IMR-90 (cell line): ENCODE data around the gene GALC. TPM values are rescaled to one million over a fixed set of nuclear protein-coding genes. Genes with fewer than 3 reads are reported as not detected.

Source experiments
- ATAC-seq: fragments of 200-7000 bp; cut with Tn5 transposase; 2 replicates; pipeline ENCODE4 v1.9.1; 2020; ENCODE audit warnings: low read depth, mild to moderate bottlenecking, moderate library complexity
- BruUV-seq: library from RNA; stranded (reverse); fragments of 400-500 nt; replicated peaks from 2 replicates; lab custom pipeline; 2021; lab: Mats Ljungman, UMichigan
- CTCF ChIA-PET: fragments of 300-600 bp; formaldehyde crosslinking; extraction: SDS; loops from one replicate; lab custom pipeline; 2021; ENCODE audit warnings: antibody characterized with exemption; lab: Yijun Ruan, JAX
- POLR2A ChIA-PET: fragments of 300-600 bp; sonication (Branson Sonifier 250); formaldehyde crosslinking; loops from one replicate; lab custom pipeline; 2022; ENCODE audit warnings: antibody characterized with exemption; ENCODE audit not compliant: unreplicated experiment; lab: Charles Lee
- DNase-seq: peaks from one replicate; pipeline ENCODE4 v3.0.0; 2013
- H2AFZ ChIP-seq: replicated peaks from 2 replicates; pipeline ENCODE3; 2013; ENCODE audit warnings: low read length, mild to moderate bottlenecking; ENCODE audit not compliant: poor library complexity
- H2AK5ac ChIP-seq: 2 replicates; pipeline ENCODE4 v1.6.1; 2013; ENCODE audit warnings: low read depth, low read length, inconsistent platforms
- H2AK9ac ChIP-seq: replicated peaks from 2 replicates; pipeline ENCODE3; 2013; ENCODE audit warnings: mild to moderate bottlenecking, low read depth, low read length, moderate library complexity; ENCODE audit not compliant: poor library complexity
- H2BK120ac ChIP-seq: 2 replicates; pipeline ENCODE4 v1.6.1; 2013; ENCODE audit warnings: low read depth, low read length, inconsistent platforms
- H2BK15ac ChIP-seq: 3 replicates; pipeline ENCODE4 v1.6.1; 2013; ENCODE audit warnings: low read depth, low read length, inconsistent platforms
- H2BK20ac ChIP-seq: 2 replicates; pipeline ENCODE4 v1.6.1; 2013; ENCODE audit warnings: low read depth, mild to moderate bottlenecking, inconsistent platforms, low read length, moderate library complexity
- H2BK5ac ChIP-seq: 2 replicates; pipeline ENCODE4 v1.6.1; 2013; ENCODE audit warnings: mild to moderate bottlenecking, low read depth, low read length, inconsistent platforms; ENCODE audit not compliant: poor library complexity, severe bottlenecking
- H3K14ac ChIP-seq: replicated peaks from 2 replicates; pipeline ENCODE4 v1.6.1; 2013; ENCODE audit warnings: low read depth, low read length, inconsistent platforms
- H3K18ac ChIP-seq: 2 replicates; pipeline ENCODE4 v1.6.1; 2013; ENCODE audit warnings: low read depth, low read length, control low read depth
- H3K23ac ChIP-seq: 2 replicates; pipeline ENCODE4 v1.6.1; 2013; ENCODE audit warnings: low read depth, low read length, inconsistent platforms
- H3K27ac ChIP-seq: 2 replicates; pipeline ENCODE4 v1.5.1; 2013; ENCODE audit warnings: mild to moderate bottlenecking, control low read depth, low read length; ENCODE audit not compliant: insufficient read depth
- H3K27me3 ChIP-seq: 2 replicates; pipeline ENCODE4 v1.6.1; 2013; ENCODE audit warnings: low read length; ENCODE audit not compliant: control insufficient read depth, insufficient read depth
- H3K36me3 ChIP-seq: 2 replicates; pipeline ENCODE4 v1.6.1; 2013; ENCODE audit warnings: low read length, mixed read lengths; ENCODE audit not compliant: control insufficient read depth, insufficient read depth
- H3K4ac ChIP-seq: 2 replicates; pipeline ENCODE4 v1.6.1; 2013; ENCODE audit warnings: low read depth, low read length, inconsistent platforms
- H3K4me1 ChIP-seq: 2 replicates; pipeline ENCODE4 v1.6.1; 2013; ENCODE audit warnings: low read length, mixed read lengths; ENCODE audit not compliant: control insufficient read depth, insufficient read depth
- H3K4me2 ChIP-seq: 2 replicates; pipeline ENCODE4 v1.6.1; 2013; ENCODE audit warnings: low read depth, mild to moderate bottlenecking, control low read depth, low read length, moderate library complexity
- H3K4me3 ChIP-seq: 2 replicates; pipeline ENCODE4 v1.5.1; 2013; ENCODE audit warnings: low read depth, mild to moderate bottlenecking, control low read depth, low read length, moderate library complexity; ENCODE audit not compliant: insufficient read depth
- H3K56ac ChIP-seq: 2 replicates; pipeline ENCODE4 v1.6.1; 2013; ENCODE audit warnings: low read length, inconsistent platforms; ENCODE audit not compliant: insufficient read depth; ENCODE audit errors: extremely low read depth
- H3K79me1 ChIP-seq, 2 experiments: 2 replicates each; pipeline ENCODE4 v1.6.1; 2013; ENCODE audit warnings: low read length in 2 of 2, inconsistent platforms in 1 of 2, low read depth in 1 of 2
- H3K9ac ChIP-seq: 2 replicates; pipeline ENCODE4 v1.6.1; 2013; ENCODE audit warnings: low read depth, low read length, control low read depth
- H3K9me1 ChIP-seq: 2 replicates; pipeline ENCODE4 v1.6.1; 2013; ENCODE audit warnings: low read length, inconsistent platforms; ENCODE audit not compliant: insufficient read depth
- H3K9me3 ChIP-seq: 2 replicates; pipeline ENCODE4 v1.6.1; 2013; ENCODE audit warnings: low read length; ENCODE audit not compliant: control insufficient read depth, insufficient read depth
- H4K20me1 ChIP-seq: 2 replicates; pipeline ENCODE4 v1.6.1; 2013; ENCODE audit warnings: low read length, inconsistent platforms; ENCODE audit not compliant: insufficient read depth
- H4K5ac ChIP-seq: 2 replicates; pipeline ENCODE4 v1.6.1; 2013; ENCODE audit warnings: mild to moderate bottlenecking, low read depth, low read length, control low read depth
- H4K8ac ChIP-seq, 2 experiments: 2 replicates each; pipeline ENCODE4 v1.6.1; 2013; ENCODE audit warnings: low read depth in 2 of 2, low read length in 2 of 2, control low read depth in 1 of 2, inconsistent platforms in 1 of 2
- H4K91ac ChIP-seq: 2 replicates; pipeline ENCODE4 v1.6.1; 2013; ENCODE audit warnings: low read depth, low read length, inconsistent platforms; ENCODE audit not compliant: insufficient read depth
- BHLHE40 ChIP-seq: fragments of 150-350 bp; IDR thresholded peaks from 2 replicates; pipeline ENCODE4 v1.6.1; 2016; ENCODE audit warnings: mild to moderate bottlenecking, low read depth, low read length
- CEBPB ChIP-seq: IDR thresholded peaks from 2 replicates; pipeline ENCODE4 v1.6.1; 2012; ENCODE audit warnings: low read depth, low read length, improper control_type of control experiment
- MAFK ChIP-seq: IDR thresholded peaks from 2 replicates; pipeline ENCODE4 v1.6.1; 2012; ENCODE audit warnings: low read depth, low read length, improper control_type of control experiment
- MAZ ChIP-seq: IDR thresholded peaks from 2 replicates; pipeline ENCODE4 v1.6.1; 2012; ENCODE audit warnings: low read depth, mild to moderate bottlenecking, low read length, improper control_type of control experiment, moderate library complexity, borderline replicate concordance
- POLR2A ChIP-seq: IDR thresholded peaks from 2 replicates; pipeline ENCODE4 v1.6.1; 2012; ENCODE audit warnings: mild to moderate bottlenecking, low read depth, low read length
- RAD21 ChIP-seq: IDR thresholded peaks from 2 replicates; pipeline ENCODE4 v1.6.1; 2012; ENCODE audit warnings: low read length, improper control_type of control experiment
- RCOR1 ChIP-seq: IDR thresholded peaks from 2 replicates; pipeline ENCODE4 v1.6.1; 2012; ENCODE audit warnings: mild to moderate bottlenecking, low read length, improper control_type of control experiment; ENCODE audit not compliant: insufficient replicate concordance
- RFX5 ChIP-seq: IDR thresholded peaks from 2 replicates; pipeline ENCODE4 v1.8.0; 2012; ENCODE audit warnings: low read depth, mild to moderate bottlenecking, low read length, moderate library complexity
- SMC3 ChIP-seq: fragments of 150-350 bp; IDR thresholded peaks from 2 replicates; pipeline ENCODE4 v1.6.1; 2016; ENCODE audit warnings: low read depth, mild to moderate bottlenecking, antibody characterized with exemption, low read length, moderate library complexity
- WGBS, 2 experiments: methylation state at CpG; one replicate each; pipeline versions ENCODE4 v1.1.5 to v1.1.7; 2013; ENCODE audit warnings: missing lambda C conversion rate in 2 of 2; ENCODE audit not compliant: insufficient read length in 1 of 2; ENCODE audit errors: extremely low coverage in 2 of 2; 5-methylcytosine and 5-hydroxymethylcytosine counted together
- dilution Hi-C: fragments of 300-500 bp; cut with HindIII; formaldehyde crosslinking; loops from one replicate; pipeline ENCODE4 v1.14.3; 2018; ENCODE audit warnings: low sequenced_read_pairs; ENCODE audit not compliant: unreplicated experiment
- in situ Hi-C: fragments of 300-500 bp; cut with MboI; formaldehyde crosslinking; loops from 3 replicates; pipeline ENCODE4 v1.14.3; 2019; ENCODE audit warnings: low sequenced_read_pairs, inconsistent platforms, mixed read lengths
- intact Hi-C: fragments of 100-400 bp; cut with micrococcal nuclease; formaldehyde crosslinking; loops from 2 replicates; pipeline ENCODE4 v1.10.0; 2022
- polyA plus RNA-seq, 3 experiments: library from polyadenylated mRNA; depleted of rRNA; stranded (reverse); fragments of >200 nt; gene quantifications; 2 replicates each; pipeline ENCODE4 v1.2.3, GENCODE V29; 2012; ENCODE audit warnings: low replicate concordance in 1 of 3
- total RNA-seq: library from RNA; depleted of rRNA; stranded (reverse); fragments of >200 nt; gene quantifications from 2 replicates; pipeline ENCODE4 v1.2.3, GENCODE V29; 2012
- TF ChIP-seq, protein P1 (sequence below): fragments of 150-350 bp; IDR thresholded peaks from 2 replicates; pipeline ENCODE4 v1.6.1; 2016; ENCODE audit warnings: low read depth, mild to moderate bottlenecking, low read length, moderate library complexity, borderline replicate concordance
- TF ChIP-seq, protein P2 (sequence below): conservative IDR thresholded peaks from 2 replicates; pipeline ENCODE4 v1.5.1; 2012; ENCODE audit warnings: mild to moderate bottlenecking, low read depth, low read length, improper control_type of control experiment

GALC gene
- total and polyA plus RNA-seq, 2 of the 4 experiments (the other 2 are of a cell fraction): 6.3 to 7.9 TPM

- TF ChIP-seq BHLHE40: no peak
- TF ChIP-seq POLR2A: no peak
- no peak for TF ChIP-seq RCOR1
- TF ChIP-seq RFX5: no peak
- TF ChIP-seq CEBPB: no peak
- no peak for TF ChIP-seq MAFK
- TF ChIP-seq, protein P1, sequence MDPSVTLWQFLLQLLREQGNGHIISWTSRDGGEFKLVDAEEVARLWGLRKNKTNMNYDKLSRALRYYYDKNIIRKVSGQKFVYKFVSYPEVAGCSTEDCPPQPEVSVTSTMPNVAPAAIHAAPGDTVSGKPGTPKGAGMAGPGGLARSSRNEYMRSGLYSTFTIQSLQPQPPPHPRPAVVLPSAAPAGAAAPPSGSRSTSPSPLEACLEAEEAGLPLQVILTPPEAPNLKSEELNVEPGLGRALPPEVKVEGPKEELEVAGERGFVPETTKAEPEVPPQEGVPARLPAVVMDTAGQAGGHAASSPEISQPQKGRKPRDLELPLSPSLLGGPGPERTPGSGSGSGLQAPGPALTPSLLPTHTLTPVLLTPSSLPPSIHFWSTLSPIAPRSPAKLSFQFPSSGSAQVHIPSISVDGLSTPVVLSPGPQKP: no peak
- TF ChIP-seq RAD21: peak; percentile 64
- no peak for TF ChIP-seq MAZ
- peak; percentile 44 for TF ChIP-seq SMC3
- TF ChIP-seq, protein P2, sequence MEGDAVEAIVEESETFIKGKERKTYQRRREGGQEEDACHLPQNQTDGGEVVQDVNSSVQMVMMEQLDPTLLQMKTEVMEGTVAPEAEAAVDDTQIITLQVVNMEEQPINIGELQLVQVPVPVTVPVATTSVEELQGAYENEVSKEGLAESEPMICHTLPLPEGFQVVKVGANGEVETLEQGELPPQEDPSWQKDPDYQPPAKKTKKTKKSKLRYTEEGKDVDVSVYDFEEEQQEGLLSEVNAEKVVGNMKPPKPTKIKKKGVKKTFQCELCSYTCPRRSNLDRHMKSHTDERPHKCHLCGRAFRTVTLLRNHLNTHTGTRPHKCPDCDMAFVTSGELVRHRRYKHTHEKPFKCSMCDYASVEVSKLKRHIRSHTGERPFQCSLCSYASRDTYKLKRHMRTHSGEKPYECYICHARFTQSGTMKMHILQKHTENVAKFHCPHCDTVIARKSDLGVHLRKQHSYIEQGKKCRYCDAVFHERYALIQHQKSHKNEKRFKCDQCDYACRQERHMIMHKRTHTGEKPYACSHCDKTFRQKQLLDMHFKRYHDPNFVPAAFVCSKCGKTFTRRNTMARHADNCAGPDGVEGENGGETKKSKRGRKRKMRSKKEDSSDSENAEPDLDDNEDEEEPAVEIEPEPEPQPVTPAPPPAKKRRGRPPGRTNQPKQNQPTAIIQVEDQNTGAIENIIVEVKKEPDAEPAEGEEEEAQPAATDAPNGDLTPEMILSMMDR: peak; percentile 69
- no peaks in the 10 kb centered on the region for H3K9me3 ChIP-seq
- DNase-seq (peak; percentile 68), ATAC-seq (peak; percentile 88)
- no peaks in the 10 kb centered on the region for H3K79me1 ChIP-seq
- peaks cover 5% of the 10 kb centered on the region; the same call in 1 of the 2 replicates for H3K36me3 ChIP-seq
- no peak overlapping the region for H3K4me3 ChIP-seq
- no peak overlapping the region for H3K4ac ChIP-seq
- H2BK5ac ChIP-seq: no peak overlapping the region
- H2AK9ac ChIP-seq: no peak overlapping the region
- no peak overlapping the region for H3K23ac ChIP-seq
- H2AK5ac ChIP-seq: no peak overlapping the region
- H3K27me3 ChIP-seq: no peaks in the 10 kb centered on the region
- no peaks in the 10 kb centered on the region for H3K4me1 ChIP-seq
- H3K56ac ChIP-seq: no peak overlapping the region
- H4K8ac ChIP-seq: no peak overlapping the region
- dilution Hi-C loops (no loop called here), in situ Hi-C loops (loop anchor here (10.0 kb wide), 2 partner anchors 230 to 440 kb away; partner anchors contain the start of gene SPATA7), intact Hi-C loops (loop anchor here (1.0 to 10.0 kb wide), 5 partner anchors 67 to 617 kb away; partner anchors contain the start of gene ZC3H14)
- no peak overlapping the region for H4K5ac ChIP-seq
- no peak overlapping the region for H3K18ac ChIP-seq
- no TSS peak for BruUV-seq
- no peak overlapping the region for H3K14ac ChIP-seq
- no peak overlapping the region for H2BK120ac ChIP-seq
- no CpG with 5 or more reads among the region's 4 CpGs for WGBS, 2 experiments
- no peaks in the 10 kb centered on the region for H3K9me1 ChIP-seq
- H2BK20ac ChIP-seq: no peak overlapping the region
- H2AFZ ChIP-seq: no peak overlapping the region
- H4K20me1 ChIP-seq: no peaks in the 10 kb centered on the region
- H3K9ac ChIP-seq: no peak overlapping the region
- ChIA-PET CTCF (interaction anchor here (0.6 to 3.2 kb wide), 10 partner anchors 10 to 244 kb away, joined by 3 to 18 read pairs (median 4); no protein-coding TSS in a partner anchor), POLR2A (interaction anchor here (0.5 kb wide), 1 partner anchor 52 kb away, joined by 4 read pairs; no protein-coding TSS in a partner anchor)
- no peak overlapping the region for H3K4me2 ChIP-seq
- no peak overlapping the region for H2BK15ac ChIP-seq
- H3K27ac ChIP-seq: no peak overlapping the region
- no peak overlapping the region for H4K91ac ChIP-seq
Observed at GRCh38 chr14:87944987-87945604, 47.9 kb downstream of the GALC start.
